ENCODE data around the gene ICA1. TPM values are rescaled to one million over a fixed set of nuclear protein-coding genes. Genes with fewer than 3 reads are reported as not detected.
"Not testable (repeated sequence)": the region's sequence is repeated elsewhere in the genome, so short reads cannot be mapped to it uniquely, and the experiment has no call there.

Gene ICA1
- total RNA-seq, 1 donor from 2014 or later = 0.72 TPM

- no peak overlapping the region for H3K27ac Mint-ChIP-seq
- H3K36me3 Mint-ChIP-seq (ENCODE audit: low read depth) = peaks cover 49% of the 10 kb centered on the region
- H3K4me1 Mint-ChIP-seq = peaks cover 12% of the 10 kb centered on the region
- H3K9me3 Mint-ChIP-seq = peaks cover 32% of the 10 kb centered on the region
- no peak overlapping the region for H3K4me3 Mint-ChIP-seq
- intact Hi-C loops (cut with micrococcal nuclease) = no loop called here
- no peak for DNase-seq
- no peaks in the 10 kb centered on the region for H3K27me3 Mint-ChIP-seq
These were observed 192.9 kb downstream of the ICA1 start for GRCh38 chr7:8068892-8069686.

GRCh38 chr7:8065356-8065813 lies 196.6 kb downstream of the ICA1 start:
- Mint-ChIP-seq H3K4me1 (peaks cover 9% of the 10 kb centered on the region), H3K4me3 (no peak overlapping the region), H3K27me3 (no peaks in the 10 kb centered on the region), H3K36me3 (ENCODE audit: low read depth) (peaks cover 52% of the 10 kb centered on the region), H3K27ac (no peak overlapping the region), H3K9me3 (peaks cover 29% of the 10 kb centered on the region)
- DNase-seq = no peak
- intact Hi-C loops (cut with micrococcal nuclease) = no loop called here

- DNase-seq = no peak
- Mint-ChIP-seq H3K4me3 (no peak overlapping the region), H3K27ac (no peak overlapping the region), H3K9me3 (peaks cover 29% of the 10 kb centered on the region), H3K36me3 (ENCODE audit: low read depth) (peaks cover 56% of the 10 kb centered on the region), H3K27me3 (no peaks in the 10 kb centered on the region), H3K4me1 (peaks cover 9% of the 10 kb centered on the region)
- intact Hi-C loops (cut with micrococcal nuclease) = no loop called here
These were observed 197.1 kb downstream of the ICA1 start for GRCh38 chr7:8064828-8065227.

- Mint-ChIP-seq H3K27ac (no peak overlapping the region), H3K36me3 (ENCODE audit: low read depth) (peaks cover 62% of the 10 kb centered on the region), H3K4me1 (peaks cover 11% of the 10 kb centered on the region), H3K4me3 (no peak overlapping the region), H3K9me3 (peaks cover 29% of the 10 kb centered on the region), H3K27me3 (no peaks in the 10 kb centered on the region)
- no peak for DNase-seq
- intact Hi-C loops (cut with micrococcal nuclease) = no loop called here
These were observed 198.2 kb downstream of the ICA1 start for GRCh38 chr7:8063706-8064297.

GRCh38 chr7:8063300-8063699 lies 198.7 kb downstream of the ICA1 start:
- DNase-seq; H3K4me3 Mint-ChIP-seq; H3K27ac Mint-ChIP-seq; H3K4me1 Mint-ChIP-seq; H3K27me3 Mint-ChIP-seq; intact Hi-C loops (cut with micrococcal nuclease): not testable (repeated sequence)
- peaks cover 29% of the 10 kb centered on the region for H3K9me3 Mint-ChIP-seq
- peaks cover 63% of the 10 kb centered on the region for H3K36me3 Mint-ChIP-seq (ENCODE audit: low read depth)

Other genes with a start within 250 kb of the ICA1 start
- not detected in 2 replicates for gene NXPH1, start 171.4 kb upstream of the ICA1 start, total RNA-seq

All from activated CD4-positive, alpha-beta T cell treated with anti-CD3 and anti-CD28 coated beads, Interleukin-2, amount 10 ng/mL, durations not matched to agents 24 days and 14 days (primary cell).